ENCODE measurements around the gene SORCS2.

SORCS2 gene

DNA sequence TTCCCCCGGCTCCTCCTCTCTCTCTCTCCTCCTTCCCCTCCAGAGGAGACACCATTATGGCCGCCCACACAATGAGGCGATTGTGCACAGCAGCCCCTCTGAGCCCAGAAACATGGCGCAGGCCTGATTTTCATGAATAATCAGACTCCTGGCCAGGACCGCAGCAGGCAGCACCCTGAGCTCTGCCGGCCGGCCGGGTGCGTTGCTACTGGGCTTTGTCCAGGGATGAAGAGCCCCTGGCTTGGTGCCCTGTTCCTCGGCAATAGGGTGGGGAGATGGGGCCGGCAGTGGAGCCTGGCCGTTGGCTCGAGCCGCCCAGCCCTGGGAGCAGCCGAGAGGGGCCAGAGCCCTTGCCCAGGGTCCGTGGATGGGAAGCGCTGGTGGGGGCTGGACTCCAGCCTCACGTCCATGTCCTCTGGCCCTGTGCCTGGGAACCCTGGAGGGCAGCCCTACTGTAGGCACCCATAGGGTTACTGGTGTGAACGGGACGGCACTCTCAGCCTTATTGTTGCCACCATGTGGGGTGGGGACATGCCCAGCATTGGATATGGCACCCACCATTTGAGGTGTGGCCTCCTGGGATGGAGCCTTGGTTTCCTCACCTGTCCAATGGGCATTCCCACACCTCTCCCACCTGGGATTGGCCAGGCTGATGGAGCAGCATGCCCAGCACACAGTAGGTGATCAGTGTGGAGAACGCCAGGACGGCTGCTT is 103.0 kb downstream of the SORCS2 start:
- no peak for DNase-seq

DNA sequence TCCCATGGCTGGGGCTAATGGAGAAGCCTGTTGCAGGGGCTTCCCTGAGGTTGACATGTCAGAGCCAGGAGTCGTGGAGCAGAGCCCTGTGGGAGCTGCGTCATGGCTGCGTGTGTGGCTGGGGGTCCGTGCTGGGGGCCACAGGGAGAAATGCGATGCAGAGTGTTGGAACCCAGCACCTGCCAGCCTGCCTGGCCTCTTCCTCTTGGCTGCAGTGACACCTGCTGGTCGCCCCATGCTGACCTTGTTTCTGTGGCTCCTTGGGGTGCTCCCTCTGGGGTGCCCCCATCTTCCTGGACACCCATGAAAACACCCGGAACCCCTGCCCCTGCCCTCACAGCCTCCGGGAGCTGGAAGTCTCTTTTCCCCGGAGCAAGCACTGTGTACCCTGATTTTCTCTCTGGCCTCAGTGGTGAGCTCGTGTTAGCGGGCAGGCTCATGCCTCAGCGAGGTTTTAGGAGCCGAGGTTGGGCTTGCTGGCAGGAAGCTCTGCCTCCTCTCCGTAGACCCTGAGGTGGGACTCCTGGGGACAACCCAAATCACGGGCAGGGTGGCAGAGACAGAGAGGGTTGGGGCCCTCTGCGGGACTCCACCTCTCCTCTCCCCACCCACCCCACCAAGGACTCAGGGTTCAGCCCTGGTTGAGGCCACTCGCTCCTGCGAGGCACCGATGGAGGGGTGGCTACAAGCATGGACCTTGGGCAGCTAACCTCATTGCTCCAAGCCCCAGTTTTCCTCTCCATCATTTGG is 103.7 kb downstream of the SORCS2 start:
- DNase-seq: no peak

DNA sequence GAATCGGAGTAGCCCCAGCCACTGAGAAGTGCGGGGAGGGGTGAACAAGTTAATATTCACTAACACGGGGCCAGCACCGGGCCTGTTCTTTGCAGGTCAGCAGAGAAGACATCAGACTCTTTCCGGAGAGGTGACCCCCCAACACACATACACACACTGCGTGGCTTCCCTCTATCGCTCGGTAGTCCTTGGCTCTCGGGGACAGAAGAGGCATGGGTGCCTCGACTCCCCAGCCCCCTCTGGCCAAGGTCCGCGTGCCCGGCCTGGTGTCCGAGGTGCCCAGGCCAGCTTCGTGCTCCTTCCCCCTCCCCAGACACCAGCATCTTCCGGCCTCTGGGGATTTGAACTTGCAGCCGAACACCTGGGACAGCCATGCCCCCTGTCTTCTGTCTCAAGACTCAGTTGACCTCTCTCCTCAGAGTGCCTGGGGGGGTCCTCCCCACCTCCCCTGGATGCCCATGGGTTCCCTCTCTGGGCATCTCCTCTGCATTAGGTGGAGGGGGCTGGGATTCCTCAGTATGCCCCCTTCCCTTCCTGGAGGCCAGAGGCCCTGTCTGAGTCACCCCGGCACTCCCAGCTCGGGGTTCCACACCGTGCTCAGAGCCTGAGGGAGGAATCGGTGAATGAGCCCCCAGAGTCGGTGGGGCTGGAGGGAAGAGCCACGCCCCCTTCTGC is 104.5 kb downstream of the SORCS2 start:
- DNase-seq: no peak

DNA sequence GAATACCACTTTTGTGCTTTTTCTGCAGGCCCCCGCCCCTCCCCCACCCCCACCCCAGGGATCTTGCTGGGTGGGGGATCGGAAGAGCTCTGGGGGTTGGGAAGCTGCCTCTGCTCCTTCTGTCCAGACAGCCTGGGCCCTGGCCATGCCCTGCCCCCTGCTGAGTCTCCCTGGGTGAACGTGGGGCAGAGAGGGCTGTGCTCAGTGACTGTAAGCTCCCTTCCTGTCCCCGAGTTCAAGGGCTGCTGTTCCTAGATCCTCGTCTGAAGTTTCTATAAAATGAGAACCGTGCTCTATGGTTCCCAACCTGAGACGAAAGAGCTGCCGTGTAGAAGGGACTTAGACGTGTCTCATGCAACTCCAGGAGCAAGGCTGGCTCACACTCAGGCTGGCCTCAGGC is 105.0 kb downstream of the SORCS2 start:
- no peak for DNase-seq

DNA sequence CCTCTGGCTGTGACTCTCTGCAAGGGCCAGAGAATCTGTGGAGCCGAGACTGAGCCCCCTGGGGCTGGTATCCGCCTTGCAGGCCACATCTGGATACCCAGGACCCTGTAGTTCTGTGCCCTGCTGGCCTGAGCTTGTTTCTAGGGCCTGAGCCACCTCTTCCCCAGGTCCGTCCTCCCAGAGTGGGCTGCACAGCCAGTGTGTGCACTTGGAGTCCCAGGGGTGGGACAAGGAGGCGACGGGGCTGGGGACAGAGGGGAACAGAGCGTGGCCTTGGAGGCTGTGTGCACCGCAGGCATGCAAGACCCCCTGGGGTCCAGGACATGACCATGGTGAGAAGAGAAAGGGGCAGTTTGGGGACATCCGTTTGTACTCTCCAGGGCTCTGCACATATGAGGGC is 105.5 kb downstream of the SORCS2 start:
- no peak for DNase-seq

DNA sequence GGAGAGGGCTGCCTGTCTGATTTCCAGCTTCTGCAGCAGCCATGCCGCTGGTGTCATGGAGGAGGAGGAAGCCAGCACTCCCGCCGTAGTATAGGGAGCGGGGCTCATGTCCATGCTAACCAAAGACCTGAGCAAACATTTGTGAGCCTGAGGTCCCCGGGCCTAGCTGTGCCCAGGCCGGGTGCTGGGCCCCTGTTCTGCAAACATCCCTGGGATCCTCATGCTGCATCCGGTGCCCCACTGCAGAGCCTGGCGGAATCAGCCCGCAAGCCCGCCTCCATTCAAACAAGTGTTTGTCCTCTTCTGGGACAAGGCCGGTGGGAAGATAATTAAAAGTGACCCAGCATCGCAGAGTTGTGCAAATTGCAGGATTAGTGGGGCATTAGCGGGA is 106.3 kb downstream of the SORCS2 start:
- no peak for DNase-seq

DNA sequence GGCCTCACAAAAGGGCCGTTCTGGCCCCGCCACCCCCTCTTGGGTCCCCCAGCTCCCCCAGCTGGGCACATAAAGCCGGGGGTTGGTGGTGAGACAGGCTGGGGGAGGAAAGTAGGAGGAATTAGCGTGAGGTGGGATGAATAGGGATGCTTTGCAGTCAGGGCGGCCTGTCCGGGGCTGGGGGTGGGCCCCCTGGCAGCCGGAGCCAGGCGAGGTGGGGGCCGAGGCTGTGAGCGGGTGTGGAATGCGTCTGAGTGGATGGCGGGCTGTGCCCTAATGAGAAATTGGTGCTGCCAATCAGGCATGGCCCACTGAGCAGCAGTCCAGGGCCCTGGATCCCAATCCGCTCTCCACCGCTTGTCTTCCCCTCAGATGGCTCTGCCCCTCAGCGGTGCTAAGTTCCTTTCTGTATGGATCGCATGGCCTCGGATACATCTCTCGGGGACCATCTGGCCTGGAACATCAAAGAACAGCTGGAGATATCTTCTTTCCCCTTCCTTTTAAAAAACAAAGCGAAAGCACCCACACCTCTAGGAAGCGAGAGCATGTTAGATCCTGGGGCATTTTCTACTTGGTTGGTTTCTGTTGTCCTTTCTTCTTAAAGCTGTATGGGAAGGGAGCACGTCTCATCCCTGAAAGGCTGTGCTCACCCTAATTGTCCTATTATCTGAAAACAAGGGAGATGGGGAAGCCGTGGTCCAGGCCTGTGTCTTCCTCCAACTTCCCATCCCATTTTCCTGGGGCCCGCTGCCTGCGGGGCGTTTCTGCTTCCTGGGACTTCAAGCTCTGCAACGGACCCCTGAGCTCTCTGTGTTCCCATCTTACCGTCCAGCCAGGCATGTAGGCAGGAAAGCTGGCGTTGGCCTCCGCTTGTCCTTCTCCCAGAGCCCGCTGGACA is 106.9 kb downstream of the SORCS2 start:
- no peak for DNase-seq

DNA sequence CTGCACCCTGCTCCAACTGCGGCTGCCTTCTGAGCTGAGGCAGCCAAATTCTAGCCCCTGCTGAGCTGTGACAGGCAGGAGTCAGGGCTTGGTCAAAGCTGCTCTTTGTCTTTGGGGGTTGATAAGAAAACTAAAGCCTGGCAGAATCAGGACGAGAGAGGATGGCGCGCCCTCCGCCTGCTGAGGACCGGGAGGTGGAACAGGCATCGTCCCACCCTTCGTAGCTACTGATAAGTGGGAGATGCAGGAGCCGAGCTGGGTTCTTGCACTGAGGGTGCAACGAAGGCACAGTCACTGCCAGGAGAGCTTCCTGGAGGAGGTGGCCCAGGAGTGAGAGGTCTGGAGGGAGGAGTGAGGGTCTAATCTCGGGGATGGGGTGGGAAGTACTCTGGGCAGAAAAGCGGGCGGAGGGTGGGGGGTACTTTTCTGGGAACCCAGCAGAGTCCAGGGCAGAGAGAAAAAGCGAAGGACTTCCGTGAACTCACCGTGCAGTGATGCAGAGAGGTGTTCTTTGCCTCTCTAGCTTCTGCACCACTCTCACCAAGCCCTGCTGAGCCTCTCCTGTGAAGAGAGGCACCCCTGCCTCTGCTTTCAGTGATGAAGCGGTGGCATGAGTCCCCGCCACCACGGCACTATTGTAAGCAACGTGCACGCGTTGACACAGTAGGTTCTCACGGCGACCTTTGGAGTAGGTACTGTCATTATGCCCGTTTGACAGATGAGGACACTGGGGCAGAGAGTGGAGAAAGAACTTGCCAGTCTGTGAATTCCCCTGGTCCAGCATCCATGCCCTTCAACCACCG is 107.8 kb downstream of the SORCS2 start:
- DNase-seq: no peak

DNA sequence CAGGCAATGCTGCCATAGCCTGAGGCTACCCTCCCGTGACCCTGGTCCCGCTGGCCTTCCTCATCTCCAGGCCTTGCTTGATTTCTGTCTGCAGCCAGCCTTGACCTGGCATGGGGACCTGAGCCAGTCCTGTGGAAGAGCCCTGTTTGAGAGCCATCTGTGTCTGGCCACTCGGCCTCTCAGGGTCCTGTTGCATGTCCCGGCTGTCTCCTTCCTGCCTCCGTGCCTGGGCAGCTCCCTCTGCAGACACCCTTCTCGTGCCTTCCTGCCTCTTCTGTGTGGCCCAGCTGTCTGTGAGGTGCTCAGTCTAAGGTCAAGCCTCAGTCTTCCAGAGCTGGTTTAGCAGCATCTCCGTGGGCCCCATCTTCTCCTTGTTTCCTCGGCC is 108.4 kb downstream of the SORCS2 start:
- no peak for DNase-seq

DNA sequence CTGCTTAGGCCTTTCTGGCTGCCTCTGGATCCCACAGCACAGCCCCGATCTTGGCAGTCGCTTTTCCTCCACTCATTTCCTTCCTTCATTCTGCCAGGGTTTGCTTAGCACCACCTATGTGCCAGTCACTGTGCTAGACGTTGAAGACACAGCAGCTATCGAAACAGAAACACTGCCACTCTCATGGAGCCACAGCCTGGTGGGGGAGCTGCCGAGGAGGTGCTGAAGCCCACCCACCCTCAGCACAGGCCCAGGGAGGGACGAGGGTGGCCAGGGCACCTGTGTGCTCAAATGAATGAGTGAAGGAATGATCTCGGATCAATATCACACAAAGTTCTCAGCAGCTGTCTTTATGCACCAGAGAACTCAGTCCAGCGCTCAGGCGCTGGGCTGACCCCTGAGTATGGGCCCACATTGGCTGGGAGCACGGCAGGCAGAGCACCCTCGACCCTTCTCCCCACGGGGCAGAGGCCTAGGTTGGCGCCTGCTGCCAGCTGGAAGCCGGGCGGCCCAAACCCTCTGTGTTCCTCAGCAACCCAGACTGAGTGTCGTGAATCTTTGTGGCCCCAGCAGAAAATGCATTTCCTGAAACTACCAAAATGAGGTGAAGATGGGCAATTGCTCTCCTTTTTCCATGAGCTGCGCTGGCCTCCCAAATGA is 108.9 kb downstream of the SORCS2 start:
- DNase-seq: no peak

DNA sequence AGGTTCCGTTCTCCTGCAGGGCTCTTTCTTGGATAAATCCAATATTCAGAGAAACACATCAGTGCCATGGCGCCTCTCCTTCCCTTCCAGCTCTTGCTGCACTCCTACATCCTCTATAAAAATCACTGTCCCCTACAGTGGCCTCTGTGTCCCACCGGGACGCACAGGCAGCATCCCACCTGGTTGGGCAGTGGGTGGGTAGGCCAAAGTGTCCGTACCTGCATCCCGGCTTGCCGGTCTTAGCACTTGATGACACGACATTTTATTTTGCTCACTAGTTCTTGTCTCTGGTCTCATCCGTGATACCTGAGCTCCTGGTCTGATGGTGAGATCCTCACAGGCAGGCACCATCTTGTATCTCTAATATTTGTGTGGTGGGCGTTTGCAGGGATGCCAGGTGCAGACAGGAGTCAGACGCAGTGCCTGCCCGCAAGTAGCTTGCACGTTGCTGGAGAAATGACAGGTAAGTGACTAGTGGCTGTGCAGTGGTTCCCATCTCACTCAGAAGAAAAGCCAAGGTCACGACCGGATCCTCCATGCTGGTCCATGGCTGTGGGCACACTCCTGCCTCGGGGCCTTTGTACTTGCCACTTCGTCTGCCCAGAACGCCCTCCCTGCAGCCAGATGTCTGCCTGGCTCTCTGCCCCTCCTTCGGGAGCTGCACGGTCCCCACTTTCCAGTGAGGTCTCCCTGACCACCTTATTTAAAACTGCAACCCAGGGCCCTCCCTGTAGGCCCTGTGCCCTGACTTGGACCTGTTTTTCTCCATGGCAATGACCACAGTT is 109.7 kb downstream of the SORCS2 start:
- no peak for DNase-seq

DNA sequence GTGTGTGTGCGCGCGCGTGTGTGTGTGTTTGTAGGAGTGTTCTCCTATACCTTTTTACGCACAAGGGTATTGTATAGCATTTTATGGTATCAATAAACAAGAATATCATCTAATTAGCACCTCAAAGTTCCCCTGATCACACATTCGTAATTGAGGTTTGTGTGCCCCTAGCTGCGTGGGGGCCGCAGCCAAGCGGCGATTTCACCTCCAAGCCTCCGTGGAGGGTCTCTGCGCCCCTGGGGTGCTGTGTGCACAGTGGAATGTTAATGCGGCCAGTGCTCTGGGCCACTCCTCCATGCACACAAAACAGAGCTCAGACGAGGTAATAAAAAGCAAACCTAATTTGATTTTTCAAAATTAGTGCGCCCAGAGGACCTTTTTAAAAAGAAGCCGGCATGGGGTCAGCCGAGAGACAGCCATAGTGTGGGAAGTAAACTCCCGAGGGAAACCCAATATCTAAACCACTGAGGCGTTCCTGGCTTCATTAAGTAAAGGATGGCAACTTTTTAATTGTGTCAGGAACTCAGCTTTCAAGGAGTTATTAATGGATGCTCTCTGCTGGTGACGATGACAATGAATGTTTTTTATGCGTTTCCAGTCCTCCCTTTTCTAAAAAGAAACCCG is 110.6 kb downstream of the SORCS2 start:
- DNase-seq: no peak

DNA sequence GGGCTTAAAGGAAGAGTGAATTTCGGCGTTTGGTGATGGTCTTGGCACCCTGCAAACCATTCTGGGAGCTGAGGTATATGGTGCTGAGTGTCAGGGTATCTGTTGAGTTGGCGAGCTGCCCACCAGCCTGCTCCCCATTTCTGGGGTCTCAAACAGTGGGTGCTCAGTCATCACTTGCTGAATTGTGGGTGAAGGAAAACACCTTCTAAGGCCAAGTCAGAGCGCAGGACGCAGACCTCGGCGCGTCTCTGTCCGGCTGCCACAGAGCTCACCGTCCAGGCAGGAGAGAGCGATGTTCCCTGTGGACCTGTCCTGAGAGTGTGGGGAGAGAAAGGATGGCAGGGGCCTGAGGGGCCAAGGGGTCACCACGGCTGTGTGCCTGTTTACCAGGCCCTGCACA is 111.2 kb downstream of the SORCS2 start:
- no peak for DNase-seq

DNA sequence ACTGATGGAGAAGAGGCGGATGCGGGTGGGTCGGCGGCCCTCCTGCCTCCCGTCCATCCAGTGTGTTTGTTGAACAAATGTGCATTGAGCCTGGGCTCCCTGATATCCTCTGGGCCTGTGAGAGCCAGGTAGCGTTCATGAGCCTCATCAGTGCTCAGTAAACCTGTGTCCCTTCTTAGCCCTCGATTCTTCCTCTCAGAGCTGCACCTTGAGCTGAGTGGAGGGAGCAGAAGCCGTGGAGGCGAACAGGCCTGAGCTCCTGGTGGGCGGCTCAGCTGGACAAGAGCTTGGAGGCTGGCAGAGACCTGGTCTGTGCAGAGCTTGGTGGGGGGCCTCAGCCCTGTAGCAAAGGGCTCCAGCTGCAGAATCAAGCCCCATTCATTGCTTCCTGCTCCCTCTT is 112.1 kb downstream of the SORCS2 start:
- DNase-seq: no peak

DNA sequence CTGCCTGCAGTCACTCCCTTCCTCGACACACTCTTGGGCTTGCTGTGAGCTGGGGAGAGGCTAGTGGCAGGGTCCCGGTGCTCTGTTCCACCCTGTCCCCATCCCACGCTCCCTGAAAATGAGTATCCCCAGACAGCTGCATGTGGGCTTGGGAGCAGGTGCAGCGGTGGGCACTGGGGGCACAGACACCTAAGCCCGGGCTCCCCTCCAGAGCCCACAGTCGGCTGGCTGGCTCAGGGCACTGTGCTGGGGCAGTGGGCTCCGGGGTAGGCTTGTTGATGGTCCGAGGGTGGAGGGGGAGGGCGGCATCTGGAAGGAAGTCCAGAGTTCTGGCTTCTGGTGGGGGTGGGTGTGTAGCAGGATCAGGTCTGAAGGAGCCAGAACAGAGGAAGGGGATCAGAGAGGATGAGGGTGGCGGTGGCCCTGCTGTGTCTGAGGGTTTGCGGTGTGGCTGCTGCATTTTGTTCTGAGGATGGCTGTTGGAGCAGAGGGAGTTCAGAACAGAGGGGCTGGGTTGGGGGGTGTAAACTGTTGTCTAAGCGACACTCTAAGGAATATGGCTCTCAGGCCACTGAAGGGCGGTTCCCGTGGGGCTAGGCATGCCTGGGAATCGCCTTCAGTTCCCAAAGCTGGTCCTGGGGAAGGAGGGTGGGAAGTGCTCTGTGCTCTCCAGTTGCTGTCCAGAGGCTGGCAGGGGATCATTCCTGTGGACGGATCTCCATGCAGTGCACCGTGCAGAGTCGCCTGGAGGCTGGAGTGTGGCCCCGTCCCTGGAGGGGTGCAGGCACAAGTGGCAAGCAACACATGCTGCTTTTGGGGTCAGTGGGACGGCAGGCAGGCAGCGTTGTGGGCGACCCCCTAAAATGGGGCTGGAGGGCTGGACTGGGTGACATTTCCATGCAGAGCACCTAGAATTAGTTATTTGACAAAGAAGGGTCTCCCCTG is 114.0 kb downstream of the SORCS2 start:
- no peak for DNase-seq

DNA sequence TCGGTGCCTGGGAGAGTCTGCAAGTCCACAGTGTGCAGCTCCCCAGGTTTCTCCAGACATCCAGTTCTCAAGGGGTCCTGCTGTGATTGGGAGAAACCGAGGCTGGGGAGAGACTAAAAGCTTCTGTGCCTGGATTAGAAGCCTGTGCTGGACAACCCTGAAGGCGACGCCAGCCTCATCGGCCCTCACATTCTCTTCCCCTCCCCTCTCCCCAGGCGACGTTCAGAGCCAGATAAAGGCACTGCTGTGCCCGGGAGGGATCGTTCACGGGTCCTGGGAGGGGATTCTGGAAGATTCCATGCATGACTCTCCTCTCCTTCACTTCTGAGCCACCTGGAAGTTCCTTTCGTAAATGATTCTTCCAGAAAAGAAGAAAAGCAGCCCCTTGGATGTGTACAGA is 114.6 kb downstream of the SORCS2 start:
- DNase-seq: no peak

DNA sequence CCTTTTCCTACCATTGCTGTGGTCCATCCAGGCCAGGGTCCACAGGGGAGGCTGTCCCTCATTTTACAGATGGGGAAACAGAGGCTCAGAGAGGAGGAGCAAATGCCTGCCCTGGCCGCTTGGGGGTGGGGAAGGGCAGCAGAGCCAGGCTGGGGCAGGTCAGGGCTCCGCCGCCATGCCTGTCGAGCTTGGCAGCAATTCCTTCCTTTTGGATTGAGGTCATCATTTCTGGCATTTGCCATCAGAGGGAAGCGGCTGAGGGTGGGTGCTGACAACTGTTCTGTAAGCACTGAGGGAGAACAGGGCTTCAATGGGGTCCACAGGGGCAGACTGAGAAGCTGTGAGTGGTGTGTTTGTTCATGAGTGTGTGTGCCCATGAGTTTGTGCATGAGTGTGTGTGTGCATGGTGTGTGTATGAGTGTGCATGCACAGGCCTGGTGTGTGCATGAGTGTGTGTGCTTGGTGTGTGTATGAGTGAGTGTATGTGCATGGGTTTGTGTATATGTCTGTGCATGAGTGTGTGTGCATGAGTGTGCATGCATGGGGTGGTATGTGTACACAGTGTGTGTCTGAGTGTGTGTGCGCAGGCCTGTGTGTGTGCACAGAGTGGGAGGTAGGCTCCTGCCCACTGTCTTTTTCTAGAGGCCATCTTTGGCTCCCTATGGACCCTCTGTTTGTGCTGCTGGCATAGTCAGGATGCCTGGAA is 115.2 kb downstream of the SORCS2 start:
- DNase-seq: no peak

DNA sequence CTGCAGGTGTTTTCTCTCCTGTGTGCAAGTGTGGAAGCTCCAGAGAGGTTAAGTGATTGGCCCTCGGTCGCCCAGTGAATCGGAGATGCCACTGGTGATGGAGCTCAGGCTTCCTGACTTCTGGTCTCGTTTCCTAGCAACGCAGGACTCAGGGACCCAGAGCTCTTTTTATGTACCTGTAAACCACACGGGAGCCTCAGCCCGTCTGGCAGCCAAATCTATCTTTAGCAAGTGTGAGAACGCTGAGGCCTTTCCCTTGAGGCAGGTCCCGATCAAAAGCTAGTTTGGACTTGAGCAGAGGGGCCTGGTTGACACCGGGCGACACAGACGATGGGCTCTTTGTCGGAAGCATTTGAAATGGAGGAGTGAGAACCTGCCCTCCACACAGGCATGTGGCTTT is 116.8 kb downstream of the SORCS2 start:
- no peak for DNase-seq

Data from NCI-H2107 (cell line).